IMR-90 (cell line): ENCODE measurements around the gene UPK3B. TPM values are rescaled to one million over a fixed set of nuclear protein-coding genes. Genes with fewer than 3 reads are reported as not detected.
"Not testable (repeated sequence)": the region's sequence is repeated elsewhere in the genome, so short reads cannot be mapped to it uniquely, and the experiment has no call there.

Source experiments
- ATAC-seq: fragments of 200-7000 bp; cut with Tn5 transposase; 2 replicates; pipeline ENCODE4 v1.9.1; 2020; ENCODE audit warnings: low read depth, mild to moderate bottlenecking, moderate library complexity
- BruUV-seq: library from RNA; stranded (reverse); fragments of 400-500 nt; replicated peaks from 2 replicates; lab custom pipeline; 2021; lab: Mats Ljungman, UMichigan
- CTCF ChIA-PET: fragments of 300-600 bp; formaldehyde crosslinking; extraction: SDS; loops from one replicate; lab custom pipeline; 2021; ENCODE audit warnings: antibody characterized with exemption; lab: Yijun Ruan, JAX
- POLR2A ChIA-PET: fragments of 300-600 bp; sonication (Branson Sonifier 250); formaldehyde crosslinking; loops from one replicate; lab custom pipeline; 2022; ENCODE audit warnings: antibody characterized with exemption; ENCODE audit not compliant: unreplicated experiment; lab: Charles Lee
- DNase-seq: peaks from one replicate; pipeline ENCODE4 v3.0.0; 2013
- H2AFZ ChIP-seq: replicated peaks from 2 replicates; pipeline ENCODE3; 2013; ENCODE audit warnings: low read length, mild to moderate bottlenecking; ENCODE audit not compliant: poor library complexity
- H2AK5ac ChIP-seq: 2 replicates; pipeline ENCODE4 v1.6.1; 2013; ENCODE audit warnings: low read depth, low read length, inconsistent platforms
- H2AK9ac ChIP-seq: replicated peaks from 2 replicates; pipeline ENCODE3; 2013; ENCODE audit warnings: mild to moderate bottlenecking, low read depth, low read length, moderate library complexity; ENCODE audit not compliant: poor library complexity
- H2BK120ac ChIP-seq: 2 replicates; pipeline ENCODE4 v1.6.1; 2013; ENCODE audit warnings: low read depth, low read length, inconsistent platforms
- H2BK15ac ChIP-seq: 3 replicates; pipeline ENCODE4 v1.6.1; 2013; ENCODE audit warnings: low read depth, low read length, inconsistent platforms
- H2BK20ac ChIP-seq: 2 replicates; pipeline ENCODE4 v1.6.1; 2013; ENCODE audit warnings: low read depth, mild to moderate bottlenecking, inconsistent platforms, low read length, moderate library complexity
- H2BK5ac ChIP-seq: 2 replicates; pipeline ENCODE4 v1.6.1; 2013; ENCODE audit warnings: mild to moderate bottlenecking, low read depth, low read length, inconsistent platforms; ENCODE audit not compliant: poor library complexity, severe bottlenecking
- H3K14ac ChIP-seq: replicated peaks from 2 replicates; pipeline ENCODE4 v1.6.1; 2013; ENCODE audit warnings: low read depth, low read length, inconsistent platforms
- H3K18ac ChIP-seq: 2 replicates; pipeline ENCODE4 v1.6.1; 2013; ENCODE audit warnings: low read depth, low read length, control low read depth
- H3K23ac ChIP-seq: 2 replicates; pipeline ENCODE4 v1.6.1; 2013; ENCODE audit warnings: low read depth, low read length, inconsistent platforms
- H3K27ac ChIP-seq: 2 replicates; pipeline ENCODE4 v1.5.1; 2013; ENCODE audit warnings: mild to moderate bottlenecking, control low read depth, low read length; ENCODE audit not compliant: insufficient read depth
- H3K27me3 ChIP-seq: 2 replicates; pipeline ENCODE4 v1.6.1; 2013; ENCODE audit warnings: low read length; ENCODE audit not compliant: control insufficient read depth, insufficient read depth
- H3K36me3 ChIP-seq: 2 replicates; pipeline ENCODE4 v1.6.1; 2013; ENCODE audit warnings: low read length, mixed read lengths; ENCODE audit not compliant: control insufficient read depth, insufficient read depth
- H3K4ac ChIP-seq: 2 replicates; pipeline ENCODE4 v1.6.1; 2013; ENCODE audit warnings: low read depth, low read length, inconsistent platforms
- H3K4me1 ChIP-seq: 2 replicates; pipeline ENCODE4 v1.6.1; 2013; ENCODE audit warnings: low read length, mixed read lengths; ENCODE audit not compliant: control insufficient read depth, insufficient read depth
- H3K4me2 ChIP-seq: 2 replicates; pipeline ENCODE4 v1.6.1; 2013; ENCODE audit warnings: low read depth, mild to moderate bottlenecking, control low read depth, low read length, moderate library complexity
- H3K4me3 ChIP-seq: 2 replicates; pipeline ENCODE4 v1.5.1; 2013; ENCODE audit warnings: low read depth, mild to moderate bottlenecking, control low read depth, low read length, moderate library complexity; ENCODE audit not compliant: insufficient read depth
- H3K56ac ChIP-seq: 2 replicates; pipeline ENCODE4 v1.6.1; 2013; ENCODE audit warnings: low read length, inconsistent platforms; ENCODE audit not compliant: insufficient read depth; ENCODE audit errors: extremely low read depth
- H3K79me1 ChIP-seq, 2 experiments: 2 replicates each; pipeline ENCODE4 v1.6.1; 2013; ENCODE audit warnings: low read length in 2 of 2, inconsistent platforms in 1 of 2, low read depth in 1 of 2
- H3K9ac ChIP-seq: 2 replicates; pipeline ENCODE4 v1.6.1; 2013; ENCODE audit warnings: low read depth, low read length, control low read depth
- H3K9me1 ChIP-seq: 2 replicates; pipeline ENCODE4 v1.6.1; 2013; ENCODE audit warnings: low read length, inconsistent platforms; ENCODE audit not compliant: insufficient read depth
- H3K9me3 ChIP-seq: 2 replicates; pipeline ENCODE4 v1.6.1; 2013; ENCODE audit warnings: low read length; ENCODE audit not compliant: control insufficient read depth, insufficient read depth
- H4K20me1 ChIP-seq: 2 replicates; pipeline ENCODE4 v1.6.1; 2013; ENCODE audit warnings: low read length, inconsistent platforms; ENCODE audit not compliant: insufficient read depth
- H4K5ac ChIP-seq: 2 replicates; pipeline ENCODE4 v1.6.1; 2013; ENCODE audit warnings: mild to moderate bottlenecking, low read depth, low read length, control low read depth
- H4K8ac ChIP-seq, 2 experiments: 2 replicates each; pipeline ENCODE4 v1.6.1; 2013; ENCODE audit warnings: low read depth in 2 of 2, low read length in 2 of 2, control low read depth in 1 of 2, inconsistent platforms in 1 of 2
- H4K91ac ChIP-seq: 2 replicates; pipeline ENCODE4 v1.6.1; 2013; ENCODE audit warnings: low read depth, low read length, inconsistent platforms; ENCODE audit not compliant: insufficient read depth
- WGBS, 2 experiments: methylation state at CpG; one replicate each; pipeline versions ENCODE4 v1.1.5 to v1.1.7; 2013; ENCODE audit warnings: missing lambda C conversion rate in 2 of 2; ENCODE audit not compliant: insufficient read length in 1 of 2; ENCODE audit errors: extremely low coverage in 2 of 2; 5-methylcytosine and 5-hydroxymethylcytosine counted together
- dilution Hi-C: fragments of 300-500 bp; cut with HindIII; formaldehyde crosslinking; loops from one replicate; pipeline ENCODE4 v1.14.3; 2018; ENCODE audit warnings: low sequenced_read_pairs; ENCODE audit not compliant: unreplicated experiment
- in situ Hi-C: fragments of 300-500 bp; cut with MboI; formaldehyde crosslinking; loops from 3 replicates; pipeline ENCODE4 v1.14.3; 2019; ENCODE audit warnings: low sequenced_read_pairs, inconsistent platforms, mixed read lengths
- intact Hi-C: fragments of 100-400 bp; cut with micrococcal nuclease; formaldehyde crosslinking; loops from 2 replicates; pipeline ENCODE4 v1.10.0; 2022
- polyA plus RNA-seq, 3 experiments: library from polyadenylated mRNA; depleted of rRNA; stranded (reverse); fragments of >200 nt; gene quantifications; 2 replicates each; pipeline ENCODE4 v1.2.3, GENCODE V29; 2012; ENCODE audit warnings: low replicate concordance in 1 of 3
- total RNA-seq: library from RNA; depleted of rRNA; stranded (reverse); fragments of >200 nt; gene quantifications from 2 replicates; pipeline ENCODE4 v1.2.3, GENCODE V29; 2012

The UPK3B gene
- total and polyA plus RNA-seq, 2 of the 4 experiments (the other 2 are of a cell fraction) = 0.26 TPM; not detected in 1

DNA sequence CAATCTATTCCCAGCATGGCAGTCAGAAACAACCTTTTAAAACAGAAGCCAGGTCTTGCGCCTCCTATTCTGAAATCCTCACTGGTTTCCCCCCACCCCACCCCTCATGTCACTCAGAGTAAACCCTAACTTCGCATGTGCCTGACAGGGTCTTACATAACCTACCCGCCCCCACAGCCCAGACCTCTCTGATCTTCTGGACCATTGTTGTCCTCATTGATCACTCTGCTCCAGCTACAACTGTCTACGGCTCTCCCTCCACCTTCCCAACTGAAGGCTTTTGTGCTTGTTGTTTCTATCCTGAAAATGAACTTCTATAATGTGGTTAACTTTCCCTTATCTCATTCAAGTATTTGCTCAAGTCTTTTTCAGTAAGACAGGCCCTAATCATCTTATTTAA lies 49.8 kb downstream of the UPK3B start:
- H3K9me1 ChIP-seq, H3K56ac ChIP-seq, H3K9ac ChIP-seq, H4K91ac ChIP-seq, H2BK120ac ChIP-seq, BruUV-seq, H3K23ac ChIP-seq, H4K8ac ChIP-seq, H3K14ac ChIP-seq, H3K4me1 ChIP-seq, ATAC-seq, H3K4me2 ChIP-seq, H2AK5ac ChIP-seq, DNase-seq, H3K9me3 ChIP-seq, H3K79me1 ChIP-seq, dilution Hi-C loops, in situ Hi-C loops, H2AK9ac ChIP-seq, H2BK15ac ChIP-seq, POLR2A ChIA-PET, H3K27ac ChIP-seq, H3K18ac ChIP-seq, H4K20me1 ChIP-seq, H2BK20ac ChIP-seq, H3K4ac ChIP-seq, intact Hi-C loops, H4K5ac ChIP-seq, H2AFZ ChIP-seq, H3K27me3 ChIP-seq, CTCF ChIA-PET, H3K36me3 ChIP-seq, H2BK5ac ChIP-seq, H3K4me3 ChIP-seq: not testable (repeated sequence)
- WGBS, 2 experiments = no CpG with 5 or more reads among the region's 4 CpGs

DNA sequence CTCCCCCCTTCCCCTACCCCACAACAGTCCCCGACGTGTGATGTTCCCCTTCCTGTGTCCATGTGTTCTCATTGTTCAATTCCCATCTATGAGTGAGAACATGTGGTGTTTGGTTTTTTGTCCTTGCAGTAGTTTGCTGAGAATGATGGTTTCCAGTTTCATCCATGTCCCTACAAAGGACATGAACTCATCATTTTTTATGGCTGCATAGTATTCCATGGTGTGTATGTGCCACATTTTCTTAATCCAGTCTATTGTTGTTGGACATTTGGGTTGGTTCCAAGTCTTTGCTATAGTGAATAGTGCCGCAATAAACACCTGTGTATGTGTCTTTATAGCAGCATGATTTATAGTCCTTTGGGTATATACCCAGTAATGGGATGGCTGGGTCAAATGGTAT lies 51.0 kb downstream of the UPK3B start:
- H2BK5ac ChIP-seq, H3K27me3 ChIP-seq, H3K14ac ChIP-seq, BruUV-seq, ATAC-seq, H3K56ac ChIP-seq, H3K4me2 ChIP-seq, DNase-seq, H4K91ac ChIP-seq, H3K9ac ChIP-seq, H3K9me1 ChIP-seq, H4K8ac ChIP-seq, dilution Hi-C loops, H2BK15ac ChIP-seq, H3K4me3 ChIP-seq, H2AFZ ChIP-seq, POLR2A ChIA-PET, H2AK9ac ChIP-seq, H4K5ac ChIP-seq, H3K4ac ChIP-seq, H2BK20ac ChIP-seq, H3K79me1 ChIP-seq, H3K9me3 ChIP-seq, H3K23ac ChIP-seq, H3K36me3 ChIP-seq, CTCF ChIA-PET, H3K4me1 ChIP-seq, intact Hi-C loops, in situ Hi-C loops, H2BK120ac ChIP-seq, H3K18ac ChIP-seq, H3K27ac ChIP-seq, H4K20me1 ChIP-seq, H2AK5ac ChIP-seq: not testable (repeated sequence)
- WGBS, 2 experiments = no CpG with 5 or more reads among the region's 3 CpGs
